ENCODE results near the gene MERTK. TPM values are rescaled to one million over a fixed set of nuclear protein-coding genes. Genes with fewer than 3 reads are reported as not detected.

The MERTK gene
- total and polyA plus RNA-seq, 2 of the 13 experiments (the other 11 are each of a cell fraction or from before 2014, with no cell fraction given), result 37.3 to 44.7 TPM

- TF ChIP-seq, protein P1, sequence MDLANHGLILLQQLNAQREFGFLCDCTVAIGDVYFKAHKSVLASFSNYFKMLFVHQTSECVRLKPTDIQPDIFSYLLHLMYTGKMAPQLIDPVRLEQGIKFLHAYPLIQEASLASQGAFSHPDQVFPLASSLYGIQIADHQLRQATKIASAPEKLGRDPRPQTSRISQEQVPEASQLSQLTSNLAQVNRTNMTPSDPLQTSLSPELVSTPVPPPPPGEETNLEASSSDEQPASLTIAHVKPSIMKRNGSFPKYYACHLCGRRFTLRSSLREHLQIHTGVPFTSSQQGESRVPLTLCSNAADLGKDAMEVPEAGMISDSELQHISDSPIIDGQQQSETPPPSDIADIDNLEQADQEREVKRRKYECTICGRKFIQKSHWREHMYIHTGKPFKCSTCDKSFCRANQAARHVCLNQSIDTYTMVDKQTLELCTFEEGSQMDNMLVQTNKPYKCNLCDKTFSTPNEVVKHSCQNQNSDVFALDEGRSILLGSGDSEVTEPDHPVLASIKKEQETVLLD (CRISPR knock-in tag; IDR thresholded peaks at IDR 0.05; ENCODE audit: low read depth), result no peak
- TF ChIP-seq DMAP1 (CRISPR knock-in tag; IDR thresholded peaks at IDR 0.05) (no peak), RNF219 (CRISPR knock-in tag; IDR thresholded peaks at IDR 0.05) (no peak), EP300 (IDR thresholded peaks at IDR 0.05; ENCODE audit: low read depth in 2 of 2, low read length in 2 of 2) (peak in 1 of 2 experiments; percentile 62; a peak in 1 of 4 replicates), EP300 (CRISPR knock-in tag; IDR thresholded peaks at IDR 0.05; ENCODE audit: borderline replicate concordance) (no peak), RAD21 (CRISPR knock-in tag; IDR thresholded peaks at IDR 0.05) (peak; percentile 24; the same call in 1 of the 2 replicates), ZBTB7A (CRISPR knock-in tag; IDR thresholded peaks at IDR 0.05) (0 out of 2 replicates have a peak, but pooled peaks have one; percentile 27), ZBTB37 (CRISPR knock-in tag; IDR thresholded peaks at IDR 0.05) (no peak), DR1 (CRISPR knock-in tag; IDR thresholded peaks at IDR 0.05) (no peak), ZSCAN9 (CRISPR knock-in tag; IDR thresholded peaks at IDR 0.05; ENCODE audit: borderline replicate concordance) (no peak), ARHGAP35 (CRISPR knock-in tag; IDR thresholded peaks at IDR 0.05; ENCODE audit: borderline replicate concordance) (no peak), IRF9 (CRISPR knock-in tag; IDR thresholded peaks at IDR 0.05; ENCODE audit: borderline replicate concordance) (no peak), CBX2 (IDR thresholded peaks at IDR 0.05; ENCODE audit: low read depth, low read length) (no peak), CBX2 (CRISPR knock-in tag; IDR thresholded peaks at IDR 0.05; ENCODE audit: low read depth) (no peak), ZNF816 (CRISPR knock-in tag; IDR thresholded peaks at IDR 0.05; ENCODE audit: borderline replicate concordance) (no peak), MAX (IDR thresholded peaks at IDR 0.05) (no peak), ZFAT (CRISPR knock-in tag; conservative IDR thresholded peaks at IDR 0.05) (no peak), ARNTL (CRISPR knock-in tag; IDR thresholded peaks at IDR 0.05) (no peak), ZNF7 (CRISPR knock-in tag; IDR thresholded peaks at IDR 0.05) (peak; percentile 95), ZNF282 (IDR thresholded peaks at IDR 0.05; ENCODE audit: partially characterized antibody) (no peak), SPEN (CRISPR knock-in tag; IDR thresholded peaks at IDR 0.05; ENCODE audit: low read depth) (peak; percentile 37; the same call in 1 of the 2 replicates), E2F2 (CRISPR knock-in tag; IDR thresholded peaks at IDR 0.05; ENCODE audit: borderline replicate concordance) (no peak)
Observed at GRCh38 chr2:111995148-111995547, 96.7 kb downstream of the MERTK start (continued).
